ENCODE results near the gene NCKAP5L.

The NCKAP5L gene

DNA sequence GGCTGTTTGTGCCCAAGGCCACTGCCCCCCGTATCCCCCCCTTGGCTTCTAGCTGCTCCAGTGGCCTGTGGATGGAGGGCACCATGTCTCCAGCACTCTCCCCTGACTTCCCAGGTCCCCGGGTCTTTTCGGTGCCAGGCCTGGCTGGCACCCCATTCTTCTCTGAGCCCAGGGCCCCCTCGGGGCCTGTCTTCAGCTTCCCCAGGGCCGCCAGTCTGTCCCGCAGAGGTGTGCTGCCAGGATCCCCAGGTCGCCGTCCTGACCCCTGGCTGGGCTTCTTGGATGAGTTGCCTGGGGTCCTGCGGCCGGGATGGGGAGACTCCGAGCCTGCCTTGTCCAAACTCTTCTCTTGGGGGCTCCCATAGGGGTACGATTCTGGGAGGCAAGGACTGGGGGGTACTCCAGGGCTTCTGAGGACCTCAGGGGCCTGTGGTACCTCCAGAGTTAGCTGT is 32.5 kb downstream of the NCKAP5L start:
- DNase-seq (ENCODE audit: low spot score): no peak
- in situ Hi-C loops (cut with MboI; ENCODE audit: low pct_unique_long_range_greater_than_20kb, low sequenced_read_pairs, unreplicated experiment): no loop called here
- TF ChIP-seq CTCF (IDR thresholded peaks at IDR 0.05; ENCODE audit: extremely low read depth, insufficient read depth, missing control alignments): no peak

DNA sequence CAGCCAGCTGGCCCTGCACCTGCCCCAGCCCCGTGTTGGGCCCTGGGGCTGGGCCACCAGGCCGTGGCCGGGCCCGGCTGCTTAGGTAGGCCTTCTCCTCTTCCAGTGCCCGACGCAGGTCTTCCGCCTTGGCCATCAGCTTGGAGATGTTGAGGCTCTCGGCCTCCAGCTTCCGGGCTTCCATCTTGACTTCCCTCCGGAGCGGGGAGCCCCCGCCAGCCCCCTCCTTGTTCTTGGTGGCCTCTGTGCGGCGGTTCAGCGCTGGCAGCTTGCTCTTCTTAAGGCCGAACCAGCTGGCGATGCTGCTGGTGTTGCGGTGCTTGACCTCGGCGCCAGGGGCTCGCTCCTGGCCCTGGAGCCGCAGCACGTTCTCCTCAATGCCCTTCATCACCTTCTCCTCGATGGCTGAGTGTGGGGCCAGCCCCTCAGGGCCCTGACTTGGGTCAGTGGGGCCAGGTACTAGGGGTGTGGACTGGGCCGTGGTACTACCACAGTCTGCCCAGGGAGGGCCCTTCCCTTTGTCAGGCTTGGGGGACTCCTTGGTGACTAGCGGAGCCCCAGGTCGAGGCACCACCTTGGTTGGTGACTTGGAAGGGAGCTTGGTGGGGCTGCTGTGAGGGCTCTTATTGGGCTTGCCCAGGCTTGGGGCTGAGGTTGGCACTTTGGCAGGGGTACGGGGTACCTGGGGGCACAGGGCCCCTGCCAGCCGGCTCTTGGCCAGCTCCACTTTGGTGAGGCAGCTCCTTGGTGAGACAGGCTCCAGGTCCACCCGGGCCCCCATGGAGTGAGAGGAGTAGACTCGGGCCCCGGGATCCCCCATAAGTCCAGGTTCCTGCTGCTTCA is 33.2 kb downstream of the NCKAP5L start:
- in situ Hi-C loops (cut with MboI; ENCODE audit: low pct_unique_long_range_greater_than_20kb, low sequenced_read_pairs, unreplicated experiment): no loop called here
- DNase-seq (ENCODE audit: low spot score): no peak
- TF ChIP-seq CTCF (IDR thresholded peaks at IDR 0.05; ENCODE audit: extremely low read depth, insufficient read depth, missing control alignments): no peak

DNA sequence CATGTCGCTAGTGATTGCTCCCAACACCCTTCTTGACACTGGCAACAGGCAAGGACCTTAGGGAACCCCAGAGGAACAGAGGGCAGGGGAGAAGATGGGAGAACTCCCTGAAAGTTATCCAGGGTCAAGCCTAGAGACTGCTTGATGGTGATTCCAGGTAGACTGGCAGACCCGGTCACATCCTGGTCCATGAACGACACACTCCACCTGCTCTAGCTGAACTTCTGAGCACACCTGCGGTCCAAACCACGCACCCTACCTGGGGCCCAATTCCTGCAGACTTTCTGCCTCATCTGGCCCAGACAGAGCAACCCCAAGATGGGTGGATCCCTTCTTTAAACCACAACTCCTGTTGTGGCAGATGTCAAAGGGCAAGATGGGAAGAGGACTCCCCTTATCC is 34.2 kb downstream of the NCKAP5L start:
- in situ Hi-C loops (cut with MboI; ENCODE audit: low pct_unique_long_range_greater_than_20kb, low sequenced_read_pairs, unreplicated experiment): no loop called here
- no peak for TF ChIP-seq CTCF (IDR thresholded peaks at IDR 0.05; ENCODE audit: extremely low read depth, insufficient read depth, missing control alignments)
- no peak for DNase-seq (ENCODE audit: low spot score)

DNA sequence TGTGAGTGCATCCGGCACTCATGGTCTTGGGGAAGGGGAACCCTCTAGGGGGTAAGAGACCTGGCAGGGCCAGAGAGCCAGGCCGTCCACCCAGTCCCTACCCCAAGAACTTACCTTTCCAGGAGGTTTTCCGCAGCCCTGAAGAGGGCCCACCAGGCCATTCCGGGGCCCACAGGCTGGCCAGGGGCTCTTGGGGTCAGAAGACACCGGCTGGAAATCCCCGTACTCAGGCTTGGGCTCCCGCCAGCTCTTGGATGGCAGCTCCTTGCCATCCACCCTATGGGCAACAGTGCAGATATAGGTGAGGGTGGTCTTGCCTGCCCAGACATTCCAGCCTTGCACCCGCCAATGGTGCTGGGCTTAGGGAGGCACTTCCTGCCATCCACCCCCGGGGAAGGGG is 34.6 kb downstream of the NCKAP5L start:
- no peak for TF ChIP-seq CTCF (IDR thresholded peaks at IDR 0.05; ENCODE audit: extremely low read depth, insufficient read depth, missing control alignments)
- DNase-seq (ENCODE audit: low spot score): no peak
- in situ Hi-C loops (cut with MboI; ENCODE audit: low pct_unique_long_range_greater_than_20kb, low sequenced_read_pairs, unreplicated experiment): no loop called here

GRCh38 chr12:49792976-49793580 is 35.1 kb downstream of the NCKAP5L start:
- TF ChIP-seq CTCF (IDR thresholded peaks at IDR 0.05; ENCODE audit: extremely low read depth, insufficient read depth, missing control alignments): no peak
- in situ Hi-C loops (cut with MboI; ENCODE audit: low pct_unique_long_range_greater_than_20kb, low sequenced_read_pairs, unreplicated experiment): no loop called here
- DNase-seq (ENCODE audit: low spot score): no peak

DNA sequence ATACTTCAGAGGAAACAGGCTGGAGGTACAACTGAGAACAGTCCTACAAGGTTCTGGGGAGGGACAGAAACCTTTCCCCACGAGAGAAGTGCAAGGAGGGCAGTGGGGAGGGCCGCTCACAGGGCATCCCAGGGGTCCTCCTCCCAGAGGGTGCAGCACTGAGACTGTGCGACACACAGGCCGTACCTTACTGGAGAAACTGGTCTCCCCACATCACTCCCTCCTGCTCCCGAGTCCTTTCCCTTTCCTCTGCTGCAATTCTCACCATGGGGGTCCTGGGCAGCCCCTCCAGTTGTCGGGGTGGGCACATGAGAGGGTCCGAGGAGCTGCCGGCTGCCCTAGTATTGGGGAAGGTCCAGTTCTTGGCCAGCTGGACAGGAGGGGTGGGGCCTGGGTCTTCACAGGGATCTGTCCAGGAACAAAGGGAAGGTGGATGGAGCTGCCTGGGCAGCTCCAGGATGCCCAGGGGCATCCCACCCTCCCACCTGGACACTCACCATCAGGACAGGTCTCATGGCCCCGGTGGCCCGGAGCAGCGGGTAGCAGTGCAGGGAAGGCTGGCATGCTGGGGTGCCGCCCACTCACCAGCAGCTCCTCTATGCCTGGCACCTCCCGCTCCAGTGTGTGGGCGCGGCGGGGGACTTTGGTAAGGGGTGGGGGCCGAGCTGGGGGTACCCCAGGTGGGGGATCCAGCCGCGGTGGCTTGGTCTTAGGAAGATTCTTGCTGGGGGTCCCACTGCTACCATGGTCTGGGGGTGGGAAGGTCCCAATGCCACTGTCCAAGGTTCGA is 35.8 kb downstream of the NCKAP5L start:
- TF ChIP-seq CTCF (IDR thresholded peaks at IDR 0.05; ENCODE audit: extremely low read depth, insufficient read depth, missing control alignments): no peak
- in situ Hi-C loops (cut with MboI; ENCODE audit: low pct_unique_long_range_greater_than_20kb, low sequenced_read_pairs, unreplicated experiment): no loop called here
- no peak for DNase-seq (ENCODE audit: low spot score)
